GM18909 (cell line): Measurements from ENCODE around the gene PDZD7.
"Not testable (repeated sequence)": the region's sequence is repeated elsewhere in the genome, so short reads cannot be mapped to it uniquely, and the experiment has no call there.

Experiments used
- ATAC-seq: cut with Tn5 transposase; IDR thresholded peaks from one replicate; pipeline ENCODE4 v1.9.1; 2021; ENCODE audit warnings: mild to moderate bottlenecking; ENCODE audit not compliant: unreplicated experiment, poor library complexity

PDZD7 gene

GRCh38 chr10:100989088-100989487 lies 41.8 kb downstream of the PDZD7 start:
- ATAC-seq = no peak

- no peak for ATAC-seq
Observed at GRCh38 chr10:100988166-100988565, 42.8 kb downstream of the PDZD7 start.

DNA sequence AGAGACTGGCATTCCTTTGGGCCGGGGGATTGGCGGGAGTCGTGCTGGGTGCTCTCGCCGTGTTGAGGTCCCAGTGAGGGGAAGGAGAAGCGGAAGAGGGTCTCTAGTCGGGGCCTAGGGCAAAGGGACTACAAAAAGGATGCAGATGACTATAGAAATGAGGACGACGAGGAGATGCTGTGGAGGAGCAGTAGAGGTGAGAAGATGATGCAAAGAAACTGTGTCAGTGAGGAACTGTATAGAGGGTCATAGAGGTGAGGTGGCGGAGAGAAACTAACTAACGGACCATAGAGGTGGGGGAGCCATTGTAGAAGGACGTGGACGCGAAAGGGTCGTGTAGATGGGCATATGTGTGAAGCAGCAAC lies 43.3 kb downstream of the PDZD7 start:
- ATAC-seq = peak; percentile 8

DNA sequence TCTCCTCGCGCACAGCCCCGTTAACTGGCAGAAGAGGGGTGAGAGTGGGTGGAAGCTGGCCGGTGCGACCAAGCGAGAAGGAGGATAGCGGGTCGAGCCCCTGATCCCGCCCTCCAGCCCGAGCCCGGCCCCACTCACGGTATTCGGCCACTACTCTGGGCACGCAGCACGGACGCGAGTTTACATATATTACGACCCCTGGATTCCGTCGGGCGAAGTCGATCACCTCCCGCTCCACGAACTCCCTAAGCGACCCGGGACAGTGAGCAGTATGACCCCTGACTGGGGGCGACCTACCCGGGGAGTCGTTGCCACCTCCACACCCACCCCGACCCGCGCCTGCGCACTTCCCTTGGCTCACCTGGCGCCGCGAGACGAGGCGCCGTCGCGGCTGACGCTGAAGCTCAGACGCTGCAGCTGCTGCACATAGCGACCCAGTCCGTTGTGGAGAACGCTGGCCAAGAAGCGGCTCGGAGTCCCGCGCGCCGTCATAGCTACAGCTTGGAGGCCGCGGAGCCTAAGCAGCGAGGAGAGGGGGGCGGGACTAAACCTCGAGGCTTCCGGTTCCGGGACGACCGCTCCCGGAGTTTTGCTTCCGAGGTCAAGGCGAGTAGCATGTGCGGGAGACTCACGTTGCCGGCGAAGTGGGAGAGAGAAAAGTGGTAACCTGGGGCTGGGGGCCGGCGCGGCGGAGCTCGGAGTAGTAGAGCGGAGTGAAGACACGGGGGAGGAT lies 43.8 kb downstream of the PDZD7 start, which contains the start of the genes MRPL43 and TWNK:
MRPL43 (minus strand) TSS at position 546 of the 733 bp plus-strand sequence; CDS start at position 492, 54 bp downstream.
TWNK (plus strand) TSS at position 592 of the 733 bp plus-strand sequence. CDS start 668 bp downstream, outside the sequence.
- ATAC-seq = peak; percentile 79

DNA sequence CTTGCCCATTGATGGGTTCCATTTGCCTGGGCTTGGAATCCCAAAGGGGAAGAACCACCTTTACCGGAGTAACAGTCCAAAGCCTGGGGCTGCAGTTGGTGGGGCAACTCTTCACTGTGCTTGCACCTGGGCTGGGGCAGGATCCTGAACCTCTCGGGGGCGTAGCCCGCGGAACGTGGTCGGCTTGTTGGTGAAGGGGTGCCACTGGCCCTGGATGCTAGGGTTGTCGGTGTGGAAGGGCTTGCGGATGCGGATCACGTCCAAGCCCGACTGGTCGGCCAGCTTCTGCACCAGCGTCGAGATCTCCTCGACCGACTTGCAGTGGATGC lies 44.3 kb downstream of the PDZD7 start:
- ATAC-seq = no peak

DNA sequence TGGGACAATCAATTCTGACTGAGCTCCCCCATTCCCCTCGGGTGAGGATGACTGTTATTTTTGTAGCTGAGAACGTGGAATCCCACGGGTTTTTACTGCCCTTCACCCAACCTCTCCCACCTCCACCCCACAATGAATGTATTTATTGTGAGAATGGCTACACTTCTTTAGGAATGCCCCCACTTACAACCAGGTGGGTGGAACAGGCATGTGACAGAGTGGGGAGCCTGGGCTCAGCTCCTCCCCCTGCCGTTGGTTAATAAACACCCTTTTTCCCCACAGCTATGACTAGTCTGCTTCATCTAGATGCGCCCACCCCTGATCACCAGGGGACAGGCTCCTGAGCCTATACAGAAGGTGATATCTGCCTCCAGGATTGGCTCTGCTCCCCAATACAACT lies 45.6 kb downstream of the PDZD7 start:
- ATAC-seq = no peak

DNA sequence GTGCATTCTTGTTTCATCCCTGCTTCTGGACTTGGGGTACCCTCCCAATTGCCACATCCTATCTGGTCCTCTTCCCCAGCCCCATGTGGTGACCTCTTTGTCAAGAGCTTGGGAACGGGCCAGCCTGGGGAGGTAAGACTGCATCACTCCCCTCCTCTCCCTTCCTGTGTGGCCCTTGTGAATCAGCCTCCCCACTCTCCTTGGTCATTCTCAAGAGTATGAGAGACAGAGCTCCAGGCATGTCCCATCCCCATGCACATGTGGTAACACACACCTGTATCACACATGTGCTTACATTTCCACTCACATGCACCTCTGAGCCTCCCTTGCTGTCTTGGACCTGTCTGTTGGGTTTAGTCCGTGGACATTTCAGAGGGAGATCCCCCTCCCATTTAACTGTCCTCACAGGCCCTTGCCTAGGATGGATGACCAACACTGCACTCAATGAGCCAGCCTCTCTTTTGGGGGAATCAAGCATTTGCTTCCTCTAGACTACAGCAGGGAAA lies 46.2 kb downstream of the PDZD7 start:
- no peak for ATAC-seq

DNA sequence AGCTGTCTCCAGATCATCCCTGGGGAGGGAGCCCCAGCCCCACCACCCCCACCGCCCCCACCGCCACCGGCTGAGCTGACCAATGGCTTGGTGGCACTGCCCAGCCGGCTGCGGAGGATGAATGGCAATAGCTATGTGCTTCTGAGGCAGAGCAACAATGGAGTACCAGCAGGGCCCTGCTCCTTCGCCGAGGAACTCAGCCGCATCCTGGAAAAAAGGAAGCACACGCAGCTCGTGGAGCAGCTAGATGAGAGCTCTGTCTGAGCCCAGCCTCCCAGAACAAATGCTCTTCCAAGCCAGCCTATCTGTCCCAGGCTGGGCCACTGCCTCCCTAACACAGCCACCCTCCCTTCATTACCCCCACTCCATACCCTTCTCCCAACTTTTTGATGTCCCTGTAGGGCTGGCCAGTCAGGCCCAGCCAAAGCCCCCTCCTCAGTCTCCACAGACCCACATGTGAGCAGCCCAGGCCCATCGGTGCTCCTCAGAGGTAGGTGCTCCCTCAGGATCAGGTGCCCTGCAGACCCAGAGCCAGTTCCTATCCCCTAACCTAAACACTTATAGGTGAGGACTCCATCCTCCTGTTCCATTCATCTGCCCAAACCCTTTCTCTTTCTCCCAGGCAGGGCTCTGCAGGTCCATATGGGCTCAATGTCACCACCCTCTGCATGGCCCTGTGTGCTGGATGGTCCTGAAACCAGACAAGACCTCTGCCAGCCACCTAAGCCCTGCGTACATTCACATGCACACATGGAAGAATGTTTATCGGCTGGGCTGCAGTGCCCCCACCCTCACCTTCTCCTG lies 46.9 kb downstream of the PDZD7 start:
- no peak for ATAC-seq

DNA sequence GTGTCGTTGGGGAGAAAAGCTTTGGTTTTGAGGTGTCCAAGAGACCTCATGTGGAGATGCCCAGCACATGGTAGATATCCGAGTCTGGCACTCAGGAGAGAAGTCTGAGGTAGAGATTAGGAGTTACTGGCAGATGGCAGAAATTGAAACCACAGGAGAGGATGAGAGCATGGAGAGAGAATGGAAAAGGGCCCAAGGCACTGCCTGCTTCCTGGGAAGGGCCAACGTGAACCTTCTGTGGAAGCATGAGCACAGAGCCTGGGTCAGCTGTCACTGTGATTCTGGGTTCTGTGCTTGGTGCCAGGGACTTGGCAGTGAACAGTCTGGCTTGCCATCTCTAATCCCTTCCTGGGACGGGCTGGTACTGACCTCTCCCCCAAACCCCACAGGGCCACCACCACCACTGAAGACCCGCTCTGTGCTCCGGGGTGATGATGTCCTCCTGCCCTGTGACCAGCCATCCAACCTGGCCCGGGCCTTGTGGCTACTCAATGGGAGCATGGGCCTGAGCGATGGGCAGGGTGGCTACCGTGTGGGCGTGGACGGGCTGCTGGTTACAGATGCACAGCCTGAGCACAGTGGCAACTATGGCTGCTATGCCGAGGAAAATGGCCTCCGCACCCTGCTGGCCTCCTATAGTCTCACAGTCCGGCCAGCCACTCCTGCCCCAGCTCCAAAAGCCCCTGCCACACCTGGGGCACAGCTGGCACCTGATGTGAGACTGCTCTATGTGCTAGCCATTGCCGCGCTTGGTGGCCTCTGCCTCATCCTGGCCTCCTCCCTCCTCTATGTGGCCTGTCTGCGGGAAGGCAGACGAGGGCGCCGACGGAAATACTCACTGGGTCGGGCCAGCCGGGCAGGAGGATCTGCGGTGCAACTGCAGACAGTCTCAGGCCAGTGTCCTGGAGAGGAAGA lies 47.8 kb downstream of the PDZD7 start:
- no peak for ATAC-seq

DNA sequence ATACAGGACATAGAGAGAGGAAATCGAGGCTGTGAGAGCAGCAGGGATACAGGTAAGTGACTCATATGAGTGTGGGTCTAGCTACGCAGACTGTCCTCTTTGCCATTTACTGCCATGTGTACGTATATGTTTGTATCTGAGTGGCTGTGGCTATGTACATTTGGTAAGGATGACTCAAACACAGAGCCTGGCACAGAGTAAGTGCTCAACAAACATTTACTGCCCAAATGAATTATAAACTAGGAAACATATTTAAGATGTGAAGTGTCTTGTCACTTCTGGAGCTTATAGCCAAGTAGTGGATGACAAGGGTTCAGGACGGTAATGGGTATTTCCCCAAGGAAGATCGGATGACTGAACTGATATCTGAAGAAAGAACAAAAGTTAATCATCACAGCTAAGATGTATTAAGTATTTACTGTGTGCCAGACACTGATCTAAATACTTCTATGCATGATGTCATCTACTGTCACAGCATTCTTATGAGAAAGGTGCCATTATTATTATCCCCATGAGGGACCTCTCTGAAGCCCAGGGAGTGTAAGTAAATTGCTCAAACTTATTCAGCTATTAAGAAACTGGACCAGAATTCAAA lies 49.7 kb downstream of the PDZD7 start:
- no peak for ATAC-seq

- ATAC-seq = no peak
Observed at GRCh38 chr10:100980711-100981110, 50.2 kb downstream of the PDZD7 start.

- no peak for ATAC-seq
Observed at GRCh38 chr10:100980311-100980710, 50.6 kb downstream of the PDZD7 start.

DNA sequence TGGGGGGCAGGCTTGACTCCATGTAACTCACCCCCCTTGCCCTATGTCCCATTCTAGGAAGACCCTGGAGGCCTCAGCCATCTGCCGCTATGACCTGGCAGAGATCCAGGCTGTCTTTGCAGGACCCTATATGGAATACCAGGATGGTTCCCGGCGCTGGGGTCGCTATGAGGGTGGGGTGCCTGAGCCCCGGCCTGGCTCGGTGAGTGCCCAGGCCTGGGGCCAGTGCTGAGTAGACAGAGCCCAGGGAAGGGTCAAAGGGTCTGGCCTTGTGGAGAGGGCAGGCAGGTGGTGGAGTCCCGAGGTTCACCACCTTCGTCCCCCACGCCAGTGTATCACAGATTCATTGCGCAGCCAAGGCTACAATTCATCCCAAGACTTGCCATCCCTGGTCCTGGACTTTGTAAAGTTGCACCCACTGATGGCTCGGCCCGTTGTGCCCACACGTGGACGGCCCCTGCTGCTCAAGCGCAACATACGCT lies 51.1 kb downstream of the PDZD7 start:
- ATAC-seq = no peak

GRCh38 chr10:100978901-100979195 lies 52.1 kb downstream of the PDZD7 start:
- ATAC-seq = no peak

GRCh38 chr10:100978121-100978900 lies 52.6 kb downstream of the PDZD7 start:
- ATAC-seq = no peak

DNA sequence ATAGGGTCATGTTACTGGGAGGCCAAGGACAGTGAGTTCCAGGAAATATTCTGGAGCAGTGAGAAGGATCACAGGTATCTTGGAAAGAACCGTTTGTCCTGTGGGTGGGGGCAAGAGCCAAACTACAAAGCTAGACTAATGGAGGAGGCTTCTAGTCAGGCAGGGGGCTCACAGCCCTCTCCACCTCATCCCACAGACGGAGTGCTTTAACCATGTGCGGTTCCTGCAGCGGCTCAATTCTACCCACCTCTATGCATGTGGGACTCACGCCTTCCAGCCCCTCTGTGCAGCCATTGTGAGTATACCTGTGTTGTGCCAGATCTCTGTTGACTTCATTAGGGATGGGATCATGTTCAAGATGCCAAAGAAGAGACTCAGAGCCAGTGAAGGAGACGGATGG lies 53.5 kb downstream of the PDZD7 start:
- no peak for ATAC-seq

GRCh38 chr10:100976906-100977305 lies 54.0 kb downstream of the PDZD7 start:
- no peak for ATAC-seq

- ATAC-seq = not testable (repeated sequence)
Observed at GRCh38 chr10:100975397-100975796, 55.5 kb downstream of the PDZD7 start.

DNA sequence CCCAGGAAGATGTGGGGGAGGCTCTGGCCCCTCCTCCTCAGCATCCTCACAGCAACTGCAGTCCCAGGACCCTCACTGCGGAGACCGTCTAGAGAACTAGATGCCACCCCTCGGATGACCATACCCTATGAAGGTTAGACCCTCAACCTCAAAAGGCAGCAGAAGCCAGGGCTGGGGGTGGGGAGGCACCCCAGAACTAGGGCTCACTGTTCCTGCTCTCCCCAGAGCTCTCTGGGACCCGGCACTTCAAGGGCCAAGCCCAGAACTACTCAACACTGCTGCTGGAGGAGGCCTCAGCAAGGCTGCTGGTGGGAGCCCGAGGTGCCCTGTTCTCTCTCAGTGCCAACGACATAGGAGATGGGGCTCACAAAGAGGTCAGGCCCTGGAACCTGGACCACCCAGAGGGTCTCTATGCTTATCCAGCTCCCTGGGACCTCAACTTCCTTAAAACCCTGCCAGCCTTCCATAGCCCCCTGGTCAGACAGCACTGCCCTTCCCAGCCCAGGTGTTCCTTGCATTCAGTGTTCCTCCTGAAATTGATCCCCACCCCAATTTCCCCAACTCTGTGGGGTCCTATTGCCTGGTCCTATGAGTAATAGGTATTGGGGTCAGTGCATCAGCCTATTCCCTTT lies 57.9 kb downstream of the PDZD7 start:
- ATAC-seq = no peak
